Osteoblast (primary cell): ENCODE measurements around the gene HSP90AB1. TPM values are rescaled to one million over a fixed set of nuclear protein-coding genes. Genes with fewer than 3 reads are reported as not detected.

Experiments used
- DNase-seq: peaks from one replicate; pipeline ENCODE4 v3.0.0; 2011; ENCODE audit warnings: low spot score, mixed read lengths; ENCODE audit not compliant: insufficient read length; ENCODE audit errors: missing footprints
- H2AFZ ChIP-seq: 2 replicates; pipeline ENCODE4 v1.6.0; 2011; ENCODE audit warnings: mild to moderate bottlenecking, low read length
- H3K27ac ChIP-seq: 2 replicates; pipeline ENCODE4 v1.5.1; 2011; ENCODE audit warnings: mild to moderate bottlenecking, low read depth, low read length, moderate library complexity
- H3K27me3 ChIP-seq: 2 replicates; pipeline ENCODE4 v1.6.0; 2012; ENCODE audit warnings: mild to moderate bottlenecking, control low read depth, inconsistent platforms, low read length, moderate library complexity; ENCODE audit not compliant: insufficient read depth
- H3K36me3 ChIP-seq: 2 replicates; pipeline ENCODE4 v1.5.1; 2011; ENCODE audit warnings: mild to moderate bottlenecking, low read length, control low read depth, moderate library complexity; ENCODE audit not compliant: insufficient read depth
- H3K4me1 ChIP-seq: 2 replicates; pipeline ENCODE4 v1.5.1; 2011; ENCODE audit warnings: mild to moderate bottlenecking, low read length, control low read depth, moderate library complexity; ENCODE audit not compliant: insufficient read depth
- H3K4me2 ChIP-seq: 2 replicates; pipeline ENCODE4 v1.6.0; 2011; ENCODE audit warnings: mild to moderate bottlenecking, low read length; ENCODE audit not compliant: insufficient read depth
- H3K4me3 ChIP-seq: fragments of 200-600 bp; sonication (generic); 3 replicates; pipeline ENCODE4 v1.5.1; 2012; ENCODE audit warnings: mild to moderate bottlenecking, low read length, inconsistent platforms; ENCODE audit not compliant: insufficient read depth
- H3K79me2 ChIP-seq: 2 replicates; pipeline ENCODE4 v1.6.0; 2012; ENCODE audit warnings: mild to moderate bottlenecking, low read length, control low read depth, inconsistent platforms; ENCODE audit not compliant: insufficient read depth
- H3K9me3 ChIP-seq: 2 replicates; pipeline ENCODE4 v1.5.1; 2011; ENCODE audit warnings: low read depth, low read length, control low read depth
- H4K20me1 ChIP-seq: 2 replicates; pipeline ENCODE4 v1.6.0; 2012; ENCODE audit warnings: mild to moderate bottlenecking, low read length, control low read depth; ENCODE audit not compliant: insufficient read depth
- total RNA-seq: library from RNA; depleted of rRNA; stranded (reverse); fragments of >200 nt; gene quantifications from 2 replicates; pipeline ENCODE4 v1.2.3, GENCODE V29; 2012
- TF ChIP-seq, protein P1 (sequence below): IDR thresholded peaks from 2 replicates; pipeline ENCODE4 v1.5.1; 2011; ENCODE audit warnings: mild to moderate bottlenecking, low read depth, low read length, moderate library complexity; ENCODE audit errors: extremely low read depth

HSP90AB1 gene
- 676 and 702 TPM in 2 replicates for total RNA-seq

DNA sequence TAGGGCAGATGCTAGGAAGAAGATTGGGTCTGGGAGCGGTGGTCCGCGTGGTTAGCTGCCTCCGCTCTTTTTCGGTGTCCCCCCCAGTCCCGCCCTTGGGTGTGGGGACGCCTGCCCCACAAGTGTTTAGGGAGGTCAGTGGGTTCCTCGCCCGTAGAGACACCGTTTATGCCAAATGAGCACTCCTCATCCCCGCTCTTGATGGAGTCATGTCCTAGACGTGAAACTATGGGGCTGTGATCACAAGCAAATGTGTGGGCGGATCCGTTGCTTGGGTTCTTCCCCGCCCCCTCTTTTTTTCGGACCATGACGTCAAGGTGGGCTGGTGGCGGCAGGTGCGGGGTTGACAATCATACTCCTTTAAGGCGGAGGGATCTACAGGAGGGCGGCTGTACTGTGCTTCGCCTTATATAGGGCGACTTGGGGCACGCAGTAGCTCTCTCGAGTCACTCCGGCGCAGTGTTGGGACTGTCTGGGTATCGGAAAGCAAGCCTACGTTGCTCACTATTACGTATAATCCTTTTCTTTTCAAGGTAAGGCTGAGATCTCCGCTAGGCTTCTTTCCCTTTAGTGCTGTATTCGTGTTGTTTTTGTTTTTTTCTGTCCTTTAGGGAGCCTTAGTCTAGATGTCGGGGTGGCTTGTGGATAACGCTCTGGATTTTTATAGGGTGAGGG lies at the start of gene HSP90AB1:
TSS of gene HSP90AB1 (plus strand) at position 439 of the 675 bp plus-strand sequence. CDS start 1,529 bp downstream, outside the sequence.
- H4K20me1 ChIP-seq = peaks cover 45% of the 10 kb centered on the region
- H3K9me3 ChIP-seq = no peaks in the 10 kb centered on the region
- DNase-seq = peak; percentile 97
- peaks cover 33% of the 10 kb centered on the region for H3K36me3 ChIP-seq
- H3K4me2 ChIP-seq = peak within 1 kb of the TSS; percentile 97
- H3K79me2 ChIP-seq = peaks cover 48% of the 10 kb centered on the region
- peaks cover 26% of the 10 kb centered on the region for H3K4me1 ChIP-seq
- H2AFZ ChIP-seq = peak within 1 kb of the TSS; percentile 95
- peak within 1 kb of the TSS; percentile 99 for H3K4me3 ChIP-seq
- no peaks in the 10 kb centered on the region for H3K27me3 ChIP-seq
- TF ChIP-seq, protein P1, sequence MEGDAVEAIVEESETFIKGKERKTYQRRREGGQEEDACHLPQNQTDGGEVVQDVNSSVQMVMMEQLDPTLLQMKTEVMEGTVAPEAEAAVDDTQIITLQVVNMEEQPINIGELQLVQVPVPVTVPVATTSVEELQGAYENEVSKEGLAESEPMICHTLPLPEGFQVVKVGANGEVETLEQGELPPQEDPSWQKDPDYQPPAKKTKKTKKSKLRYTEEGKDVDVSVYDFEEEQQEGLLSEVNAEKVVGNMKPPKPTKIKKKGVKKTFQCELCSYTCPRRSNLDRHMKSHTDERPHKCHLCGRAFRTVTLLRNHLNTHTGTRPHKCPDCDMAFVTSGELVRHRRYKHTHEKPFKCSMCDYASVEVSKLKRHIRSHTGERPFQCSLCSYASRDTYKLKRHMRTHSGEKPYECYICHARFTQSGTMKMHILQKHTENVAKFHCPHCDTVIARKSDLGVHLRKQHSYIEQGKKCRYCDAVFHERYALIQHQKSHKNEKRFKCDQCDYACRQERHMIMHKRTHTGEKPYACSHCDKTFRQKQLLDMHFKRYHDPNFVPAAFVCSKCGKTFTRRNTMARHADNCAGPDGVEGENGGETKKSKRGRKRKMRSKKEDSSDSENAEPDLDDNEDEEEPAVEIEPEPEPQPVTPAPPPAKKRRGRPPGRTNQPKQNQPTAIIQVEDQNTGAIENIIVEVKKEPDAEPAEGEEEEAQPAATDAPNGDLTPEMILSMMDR = no peak
- H3K27ac ChIP-seq = peak within 1 kb of the TSS; percentile 95

DNA sequence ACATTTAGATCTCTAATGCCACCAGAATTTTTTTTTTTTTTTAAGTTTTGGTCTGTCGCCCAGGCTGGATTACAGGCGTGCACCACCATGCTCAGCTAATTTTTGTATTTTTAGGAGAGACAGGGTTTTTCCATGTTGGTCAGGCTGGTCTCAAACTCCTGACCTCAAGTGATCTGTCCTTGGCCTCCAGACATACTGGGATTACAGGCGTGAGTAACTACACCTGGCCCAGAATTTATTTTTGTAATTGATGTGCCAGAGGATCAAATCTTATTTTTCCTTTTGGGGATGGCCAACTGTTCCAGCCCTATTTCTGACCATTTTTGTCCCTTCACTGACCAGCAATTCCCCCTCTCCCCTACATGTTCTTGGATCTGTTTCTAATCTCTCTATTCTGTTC lies 48.2 kb upstream of the HSP90AB1 start:
- Histone ChIP-seq H3K36me3 (no peaks in the 10 kb centered on the region), H3K79me2 (no peaks in the 10 kb centered on the region), H3K4me3 (no peak overlapping the region), H2AFZ (no peak overlapping the region), H3K9me3 (no peaks in the 10 kb centered on the region), H3K4me2 (no peak overlapping the region), H4K20me1 (no peaks in the 10 kb centered on the region), H3K4me1 (no peaks in the 10 kb centered on the region), H3K27ac (no peak overlapping the region), H3K27me3 (peaks cover 4% of the 10 kb centered on the region)
- DNase-seq = no peak
- TF ChIP-seq, protein P1 = no peak

DNA sequence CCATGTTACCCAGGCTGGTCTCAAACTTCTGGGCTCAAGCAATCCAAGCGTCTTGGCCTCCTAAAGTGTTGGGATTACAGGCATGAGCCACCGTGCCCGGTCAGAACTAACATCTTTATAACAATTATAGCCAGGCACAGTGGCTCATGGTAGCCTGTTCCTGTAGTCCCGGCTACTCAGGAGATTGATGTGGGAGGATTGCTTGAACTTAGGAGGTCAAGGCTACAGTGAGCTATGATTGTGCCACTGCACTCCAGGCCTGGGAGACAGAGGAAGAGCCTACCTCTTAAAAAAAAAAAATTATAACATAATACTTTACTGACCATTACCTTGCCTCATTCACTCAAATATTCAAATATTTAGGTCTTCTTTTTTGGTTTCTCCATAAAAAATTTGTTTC lies 47.0 kb upstream of the HSP90AB1 start:
- H3K27ac ChIP-seq = no peak overlapping the region
- no peak overlapping the region for H2AFZ ChIP-seq
- H3K36me3 ChIP-seq = no peaks in the 10 kb centered on the region
- TF ChIP-seq, protein P1 = no peak
- H3K9me3 ChIP-seq = no peaks in the 10 kb centered on the region
- H4K20me1 ChIP-seq = no peaks in the 10 kb centered on the region
- H3K4me2 ChIP-seq = no peak overlapping the region
- no peaks in the 10 kb centered on the region for H3K79me2 ChIP-seq
- H3K4me1 ChIP-seq = no peaks in the 10 kb centered on the region
- H3K4me3 ChIP-seq = no peak overlapping the region
- no peak for DNase-seq
- H3K27me3 ChIP-seq = no peaks in the 10 kb centered on the region

DNA sequence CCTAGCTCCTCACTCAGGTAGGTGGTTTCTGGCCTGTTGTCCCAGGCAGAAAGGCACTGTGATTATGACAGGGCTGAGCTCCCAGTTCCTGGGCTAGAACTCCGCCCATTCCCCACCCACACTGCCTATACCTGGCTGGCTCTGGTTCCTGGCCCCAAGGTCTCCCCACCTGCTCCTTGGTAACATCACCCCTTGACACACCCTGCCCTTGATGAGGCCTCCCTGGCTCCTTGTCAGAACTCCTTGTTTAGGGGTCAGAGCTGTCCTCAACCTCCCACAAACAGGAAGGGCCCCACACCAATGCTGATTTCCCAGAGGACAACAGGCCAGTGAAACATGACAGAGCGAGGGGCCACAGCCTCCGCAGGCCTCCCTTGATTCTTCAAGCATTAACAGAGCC lies 45.7 kb upstream of the HSP90AB1 start:
- H3K36me3 ChIP-seq = no peaks in the 10 kb centered on the region
- no peak overlapping the region for H2AFZ ChIP-seq
- no peaks in the 10 kb centered on the region for H4K20me1 ChIP-seq
- no peaks in the 10 kb centered on the region for H3K79me2 ChIP-seq
- H3K4me3 ChIP-seq = no peak overlapping the region
- no peak for DNase-seq
- TF ChIP-seq, protein P1 = no peak
- H3K27me3 ChIP-seq = no peaks in the 10 kb centered on the region
- no peak overlapping the region for H3K4me2 ChIP-seq
- H3K4me1 ChIP-seq = no peaks in the 10 kb centered on the region
- no peaks in the 10 kb centered on the region for H3K9me3 ChIP-seq
- no peak overlapping the region for H3K27ac ChIP-seq
